Fibroblast of pulmonary artery (primary cell): Measurements from ENCODE around the gene PRDM16.

Source experiments
- DNase-seq: peaks from one replicate; pipeline ENCODE4 v3.0.0-alpha.2; 2010; ENCODE audit warnings: low read depth
- H3K4me3 ChIP-seq: replicated peaks from 2 replicates; pipeline ENCODE4 v1.5.1; 2011; ENCODE audit warnings: low read depth, mild to moderate bottlenecking, control low read depth, low read length, moderate library complexity
- CTCF ChIP-seq: IDR thresholded peaks from 2 replicates; pipeline ENCODE4 v1.5.1; 2011; ENCODE audit warnings: mild to moderate bottlenecking, control low read depth, low read length, inconsistent platforms; ENCODE audit errors: missing control alignments

PRDM16 gene

GRCh38 chr1:3070644-3071564 is 1.9 kb downstream of the PRDM16 start:
- no peak overlapping the region for H3K4me3 ChIP-seq
- TF ChIP-seq CTCF: no peak
- DNase-seq: no peak

- no peak for TF ChIP-seq CTCF
- H3K4me3 ChIP-seq: no peak overlapping the region
- no peak for DNase-seq
Measured at GRCh38 chr1:3071565-3072390, 2.8 kb downstream of the PRDM16 start.

GRCh38 chr1:3072391-3073185 is 3.6 kb downstream of the PRDM16 start:
- no peak for TF ChIP-seq CTCF
- DNase-seq: no peak
- H3K4me3 ChIP-seq: no peak overlapping the region

- no peak for TF ChIP-seq CTCF
- H3K4me3 ChIP-seq: no peak overlapping the region
- no peak for DNase-seq
Measured at GRCh38 chr1:3073186-3073488, 4.1 kb downstream of the PRDM16 start.

DNA sequence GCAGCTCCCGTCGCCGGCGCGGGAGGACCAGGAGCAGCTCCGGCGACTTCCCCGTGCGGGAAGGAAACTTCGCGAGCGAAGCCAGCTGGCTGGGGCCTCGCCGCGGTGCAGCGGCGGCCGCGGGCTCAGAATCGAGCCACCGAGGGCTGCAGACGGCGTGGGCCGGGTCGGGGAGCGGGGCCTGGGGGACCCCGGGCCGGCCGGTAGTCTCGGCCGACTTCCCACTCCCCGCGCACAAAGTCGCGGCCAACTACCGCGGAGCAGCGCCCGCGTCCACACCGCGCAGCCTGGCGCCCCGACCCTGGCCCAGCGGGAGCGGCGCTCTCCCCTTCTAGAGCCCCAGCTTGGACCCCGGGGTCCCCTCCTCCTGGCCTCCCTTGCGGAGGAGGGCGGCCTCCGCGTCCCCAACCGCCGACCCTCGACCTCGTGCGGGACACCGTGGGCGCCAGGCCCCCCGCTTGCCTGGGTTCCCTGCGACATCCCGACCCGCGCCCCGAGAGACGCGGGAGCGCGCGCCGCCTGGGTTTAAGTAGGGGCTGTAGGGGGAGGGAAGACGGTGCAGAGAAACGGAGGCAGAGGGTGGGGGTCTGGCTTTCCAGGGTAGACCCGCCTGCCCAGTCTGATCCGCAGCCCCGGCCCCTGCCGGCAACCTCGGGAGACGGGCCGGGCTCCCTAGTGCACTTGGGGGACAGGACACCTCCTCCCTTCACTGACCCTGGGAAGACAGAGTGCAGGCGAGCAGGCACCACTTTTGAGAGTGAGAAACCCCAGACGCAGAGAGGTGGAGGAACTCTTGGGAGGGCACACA is 4.7 kb downstream of the PRDM16 start:
- no peak for TF ChIP-seq CTCF
- no peak overlapping the region for H3K4me3 ChIP-seq
- DNase-seq: no peak

- no peak for DNase-seq
- no peak for TF ChIP-seq CTCF
- no peak overlapping the region for H3K4me3 ChIP-seq
Measured at GRCh38 chr1:3074297-3074741, 5.3 kb downstream of the PRDM16 start.
